ENCODE data around the gene C16orf96.

- TF ChIP-seq CTCF (IDR thresholded peaks at IDR 0.05) (no peak), POLR2A (IDR thresholded peaks at IDR 0.05) (no peak)
Measured at GRCh38 chr16:4556580-4556979, 440 bp downstream of the C16orf96 start.

Data from body of pancreas (tissue), 4 donors.